AG10803 (cell line): ENCODE data around the gene EML1.
A peak's percentile ranks its signal among the peaks of the same experiment; 100 is the strongest.

Source experiments
- DNase-seq: peaks from one replicate; pipeline ENCODE4 v3.0.0; 2010; ENCODE audit warnings: low read depth
- H3K4me3 ChIP-seq: 2 replicates; pipeline ENCODE4 v1.5.1; 2011; ENCODE audit warnings: mild to moderate bottlenecking, low read length, control low read depth
- CTCF ChIP-seq: conservative IDR thresholded peaks from 2 replicates; pipeline ENCODE4 v1.5.1; 2011; ENCODE audit warnings: mild to moderate bottlenecking, low read length, control low read depth, inconsistent platforms

The EML1 gene

GRCh38 chr14:99966912-99967311, 173.7 kb downstream of the EML1 start:
- no peak for DNase-seq
- no peak overlapping the region for H3K4me3 ChIP-seq
- no peak for TF ChIP-seq CTCF

- H3K4me3 ChIP-seq = peak overlapping the region; percentile 23
- DNase-seq = peak; percentile 90
- no peak for TF ChIP-seq CTCF
Measured at GRCh38 chr14:99968191-99968920, 175.1 kb downstream of the EML1 start.

GRCh38 chr14:99968941-99969340, 175.7 kb downstream of the EML1 start:
- H3K4me3 ChIP-seq = peak overlapping the region; percentile 13
- DNase-seq = peak; percentile 58
- TF ChIP-seq CTCF = no peak

- no peak for DNase-seq
- no peak for TF ChIP-seq CTCF
- no peak overlapping the region for H3K4me3 ChIP-seq
Measured at GRCh38 chr14:99969673-99970322, 176.6 kb downstream of the EML1 start.

- TF ChIP-seq CTCF = no peak
- H3K4me3 ChIP-seq = peak overlapping the region; percentile 76
- peak; percentile 68 for DNase-seq
Measured at GRCh38 chr14:99971087-99971940, 178.1 kb downstream of the EML1 start.

- DNase-seq = no peak
- peak overlapping the region; percentile 76 for H3K4me3 ChIP-seq
- no peak for TF ChIP-seq CTCF
Measured at GRCh38 chr14:99971941-99972747, 178.9 kb downstream of the EML1 start.
